Central memory CD8-positive, alpha-beta T cell (primary cell): ENCODE measurements around the gene RCOR1.

Experiments
- ATAC-seq: fragments of 150-1000 bp; cut with Tn5 transposase; replicated peaks from 2 replicates; pipeline ENCODE4 v1.10.0; 2022; ENCODE audit warnings: mild to moderate bottlenecking, moderate FRiP score, moderate number of reproducible peaks; ENCODE audit not compliant: poor library complexity, severe bottlenecking; ENCODE audit errors: extremely low read depth
- DNase-seq, 2 donors: peaks; one replicate each; pipeline ENCODE4 v3.0.0; 2021; ENCODE audit warnings: low spot score in 2 of 2
- H3K27ac Mint-ChIP-seq: one replicate; pipeline ENCODE4 v1.8.0; 2022; ENCODE audit warnings: low read depth, mild to moderate bottlenecking, moderate library complexity, mixed read lengths
- H3K27me3 Mint-ChIP-seq: one replicate; pipeline ENCODE4 v1.8.0; 2022; ENCODE audit warnings: mixed read lengths
- H3K36me3 Mint-ChIP-seq: one replicate; pipeline ENCODE4 v1.8.0; 2022; ENCODE audit warnings: mild to moderate bottlenecking, moderate library complexity, mixed read lengths; ENCODE audit not compliant: insufficient read depth
- H3K4me1 Mint-ChIP-seq: one replicate; pipeline ENCODE4 v1.8.0; 2022; ENCODE audit warnings: mixed read lengths
- H3K4me3 Mint-ChIP-seq: one replicate; pipeline ENCODE4 v1.8.0; 2022; ENCODE audit warnings: mild to moderate bottlenecking, moderate library complexity, mixed read lengths
- H3K9me3 Mint-ChIP-seq: one replicate; pipeline ENCODE4 v1.8.0; 2022; ENCODE audit warnings: mixed read lengths

The RCOR1 gene

GRCh38 chr14:102778338-102779083 lies 186.1 kb downstream of the RCOR1 start:
- H3K4me1 Mint-ChIP-seq, result peaks cover 50% of the 10 kb centered on the region
- DNase-seq (no peak), ATAC-seq (peak; percentile 10)
- peaks cover 27% of the 10 kb centered on the region for H3K36me3 Mint-ChIP-seq
- peak overlapping the region; percentile 88 for H3K4me3 Mint-ChIP-seq
- no peaks in the 10 kb centered on the region for H3K27me3 Mint-ChIP-seq
- H3K9me3 Mint-ChIP-seq, result no peaks in the 10 kb centered on the region
- H3K27ac Mint-ChIP-seq, result peak overlapping the region; percentile 94

DNA sequence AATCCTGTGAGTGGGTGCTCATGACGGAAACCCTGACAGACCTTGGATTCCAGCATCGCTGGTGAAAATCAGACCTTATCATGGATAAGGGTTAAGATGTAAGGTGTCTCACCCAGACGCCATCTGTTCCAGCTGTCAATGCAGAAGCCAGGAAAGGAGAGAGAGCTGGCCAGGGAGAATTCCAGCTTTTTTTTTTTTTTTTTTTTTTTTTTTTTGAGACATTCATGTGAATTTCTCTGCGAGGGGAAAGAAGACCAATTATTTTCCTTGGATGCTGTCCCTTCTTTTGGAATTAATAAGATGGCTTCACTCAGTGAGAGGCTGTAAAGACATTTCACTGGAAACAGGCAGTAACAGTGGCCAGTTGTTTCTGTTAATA lies 186.6 kb downstream of the RCOR1 start:
- DNase-seq (no peak), ATAC-seq (no peak)
- Mint-ChIP-seq H3K36me3 (peaks cover 27% of the 10 kb centered on the region), H3K27me3 (no peaks in the 10 kb centered on the region), H3K4me1 (peaks cover 55% of the 10 kb centered on the region), H3K27ac (peak overlapping the region; percentile 94), H3K9me3 (no peaks in the 10 kb centered on the region), H3K4me3 (peak overlapping the region; percentile 88)

DNA sequence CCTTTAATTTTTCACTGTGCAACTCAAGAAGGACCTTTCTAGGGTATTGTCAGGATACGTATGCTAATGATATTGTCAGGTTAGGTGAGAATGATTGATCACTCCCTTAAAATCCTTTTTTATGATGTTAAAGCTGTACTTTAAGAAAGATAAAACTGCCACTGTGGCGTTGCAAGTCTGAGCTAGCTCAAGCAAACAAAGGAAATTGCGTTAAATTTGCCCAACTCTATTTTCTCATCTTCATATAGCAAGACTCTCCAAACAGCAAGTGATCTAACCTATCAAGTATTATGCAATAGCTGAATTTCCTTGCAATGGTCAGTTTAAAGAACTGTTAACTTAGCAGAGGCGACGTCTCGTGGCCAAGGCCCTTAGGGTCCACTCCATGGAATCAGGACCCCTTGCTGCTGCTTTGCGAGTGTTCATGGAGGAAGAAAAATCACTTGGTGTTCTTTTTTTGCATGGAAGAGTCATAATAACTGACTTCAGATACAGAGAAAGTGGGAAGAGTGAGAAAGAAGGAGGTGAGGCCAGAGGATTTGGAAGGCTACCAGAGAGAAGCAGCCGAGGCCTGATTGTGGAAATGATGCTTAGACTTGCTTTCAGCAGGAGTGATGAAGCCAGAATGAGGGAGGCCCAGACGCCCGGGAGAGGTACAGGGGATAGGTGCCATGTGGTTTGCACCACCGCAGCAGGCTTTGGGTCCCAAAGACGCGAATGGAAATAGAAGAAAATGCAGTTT lies 187.3 kb downstream of the RCOR1 start:
- peak overlapping the region; percentile 57 for H3K27ac Mint-ChIP-seq
- H3K27me3 Mint-ChIP-seq, result no peaks in the 10 kb centered on the region
- H3K36me3 Mint-ChIP-seq, result peaks cover 25% of the 10 kb centered on the region
- ATAC-seq (no peak), DNase-seq (no peak)
- H3K9me3 Mint-ChIP-seq, result no peaks in the 10 kb centered on the region
- H3K4me3 Mint-ChIP-seq, result peak overlapping the region; percentile 88
- peaks cover 57% of the 10 kb centered on the region for H3K4me1 Mint-ChIP-seq
